Measurements from ENCODE around the gene CYP2W1. TPM values are rescaled to one million over a fixed set of nuclear protein-coding genes. Genes with fewer than 3 reads are reported as not detected.

Gene CYP2W1
- total and polyA plus RNA-seq, 2 experiments from 2014 or later, result 31.1 to 72.3 TPM

- TF ChIP-seq CTCF (IDR thresholded peaks at IDR 0.05; ENCODE audit: poor library complexity), result no peak
- TF ChIP-seq EZH2phosphoT487 (IDR thresholded peaks at IDR 0.05; ENCODE audit: low read depth, severe bottlenecking, unreplicated experiment), result no peak
- TF ChIP-seq EZH2 (IDR thresholded peaks at IDR 0.05; ENCODE audit: borderline replicate concordance), result no peak
- no peak for DNase-seq (ENCODE audit: low spot score)
- no peaks in the 10 kb centered on the region for H3K27me3 ChIP-seq
- H4K20me1 ChIP-seq (ENCODE audit: insufficient read depth, poor library complexity, severe bottlenecking), result no peaks in the 10 kb centered on the region
- H2AFZ ChIP-seq, result no peak overlapping the region
- H3K79me2 ChIP-seq, result no peaks in the 10 kb centered on the region
- H3K27ac ChIP-seq, result no peak overlapping the region
- no peaks in the 10 kb centered on the region for H3K9me2 ChIP-seq (replicated peaks; ENCODE audit: insufficient read depth)
- 92% methylated on average over 21 of the region's 21 CpGs for WGBS (ENCODE audit: low lambda C conversion rate, missing lambda C conversion rate)
- no peak overlapping the region for H3K4me3 ChIP-seq
- no peaks in the 10 kb centered on the region for H3K4me1 ChIP-seq (ENCODE audit: insufficient read depth)
- H3K4me2 ChIP-seq, result no peak overlapping the region
- no peaks in the 10 kb centered on the region for H3K36me3 ChIP-seq (replicated peaks; ENCODE audit: insufficient read depth, low read depth)
- no peaks in the 10 kb centered on the region for H3K9me3 ChIP-seq (ENCODE audit: low read depth)
These were observed 22.3 kb downstream of the CYP2W1 start for GRCh38 chr7:1005303-1005702.

GRCh38 chr7:1007901-1008300, 24.9 kb downstream of the CYP2W1 start:
- Histone ChIP-seq H3K79me2 (peaks cover 3% of the 10 kb centered on the region), H4K20me1 (ENCODE audit: insufficient read depth, poor library complexity, severe bottlenecking) (no peaks in the 10 kb centered on the region), H3K9me2 (replicated peaks; ENCODE audit: insufficient read depth) (no peaks in the 10 kb centered on the region), H3K9me3 (ENCODE audit: low read depth) (no peaks in the 10 kb centered on the region), H3K36me3 (replicated peaks; ENCODE audit: insufficient read depth, low read depth) (no peaks in the 10 kb centered on the region), H3K27me3 (no peaks in the 10 kb centered on the region), H3K4me1 (ENCODE audit: insufficient read depth) (no peaks in the 10 kb centered on the region), H3K4me2 (no peak overlapping the region), H2AFZ (no peak overlapping the region), H3K27ac (no peak overlapping the region), H3K4me3 (no peak overlapping the region)
- TF ChIP-seq EZH2 (IDR thresholded peaks at IDR 0.05; ENCODE audit: borderline replicate concordance) (no peak), CTCF (IDR thresholded peaks at IDR 0.05; ENCODE audit: poor library complexity) (no peak), EZH2phosphoT487 (IDR thresholded peaks at IDR 0.05; ENCODE audit: low read depth, severe bottlenecking, unreplicated experiment) (no peak)
- WGBS (ENCODE audit: low lambda C conversion rate, missing lambda C conversion rate), result 89% methylated on average over 15 of the region's 15 CpGs
- no peak for DNase-seq (ENCODE audit: low spot score)

- Histone ChIP-seq H2AFZ (no peak overlapping the region), H3K27ac (no peak overlapping the region), H3K9me3 (ENCODE audit: low read depth) (no peaks in the 10 kb centered on the region), H3K4me3 (no peak overlapping the region), H3K4me2 (no peak overlapping the region), H3K9me2 (replicated peaks; ENCODE audit: insufficient read depth) (no peaks in the 10 kb centered on the region), H4K20me1 (ENCODE audit: insufficient read depth, poor library complexity, severe bottlenecking) (no peaks in the 10 kb centered on the region), H3K36me3 (replicated peaks; ENCODE audit: insufficient read depth, low read depth) (no peaks in the 10 kb centered on the region), H3K27me3 (no peaks in the 10 kb centered on the region), H3K79me2 (peaks cover 7% of the 10 kb centered on the region), H3K4me1 (ENCODE audit: insufficient read depth) (peaks cover 7% of the 10 kb centered on the region)
- TF ChIP-seq EZH2 (IDR thresholded peaks at IDR 0.05; ENCODE audit: borderline replicate concordance) (no peak), CTCF (IDR thresholded peaks at IDR 0.05; ENCODE audit: poor library complexity) (no peak), EZH2phosphoT487 (IDR thresholded peaks at IDR 0.05; ENCODE audit: low read depth, severe bottlenecking, unreplicated experiment) (no peak)
- 94% methylated on average over 37 of the region's 37 CpGs for WGBS (ENCODE audit: low lambda C conversion rate, missing lambda C conversion rate)
- DNase-seq (ENCODE audit: low spot score), result no peak
These were observed 25.9 kb downstream of the CYP2W1 start for GRCh38 chr7:1008733-1009363.
